ENCODE results near the gene CDK8. TPM values are rescaled to one million over a fixed set of nuclear protein-coding genes. Genes with fewer than 3 reads are reported as not detected.

CDK8 gene
- total RNA-seq, 2 donors from 2014 or later: 29.4 to 33.1 TPM

GRCh38 chr13:26380930-26381329 is 127.0 kb downstream of the CDK8 start:
- Histone ChIP-seq H3K9ac (ENCODE audit: extremely low read depth, low read length, poor library complexity, severe bottlenecking) (no peak overlapping the region), H3K27ac (ENCODE audit: low read depth, low read length) (no peak overlapping the region), H3K27me3 (ENCODE audit: control insufficient read depth, insufficient read depth, low read length, poor library complexity, severe bottlenecking) (no peaks in the 10 kb centered on the region), H3K4me1 (ENCODE audit: control insufficient read depth, insufficient read depth, low read length) (no peaks in the 10 kb centered on the region), H3K4me3 (ENCODE audit: low read length) (no peak overlapping the region), H3K9me3 (ENCODE audit: control insufficient read depth, low read length) (no peaks in the 10 kb centered on the region), H3K36me3 (ENCODE audit: control insufficient read depth, insufficient read depth, low read length) (peaks cover 12% of the 10 kb centered on the region)
- Mint-ChIP-seq H3K27me3 (ENCODE audit: insufficient read depth) (no peaks in the 10 kb centered on the region), H3K4me1 (no peaks in the 10 kb centered on the region), H3K36me3 (ENCODE audit: low read depth) (peaks cover 9% of the 10 kb centered on the region), H3K27ac (no peak overlapping the region), H3K4me3 (no peak overlapping the region), H3K9me3 (no peaks in the 10 kb centered on the region)
- no peak for DNase-seq
- 91 to 100% methylated on average over 1 to 2 of the region's 2 CpGs for WGBS, 2 experiments (ENCODE audit: insufficient coverage in 1 of 2, insufficient read length in 1 of 2)
- no peak for TF ChIP-seq CTCF (conservative IDR thresholded peaks at IDR 0.05)

GRCh38 chr13:26382366-26382765 is 128.4 kb downstream of the CDK8 start:
- no peaks in the 10 kb centered on the region for H3K27me3 Mint-ChIP-seq (ENCODE audit: insufficient read depth)
- WGBS, 2 experiments (ENCODE audit: insufficient coverage in 1 of 2, insufficient read length in 1 of 2): 97 to 100% methylated on average over 2 of the region's 2 CpGs
- no peaks in the 10 kb centered on the region for H3K27me3 ChIP-seq (ENCODE audit: control insufficient read depth, insufficient read depth, low read length, poor library complexity, severe bottlenecking)
- H3K4me3 ChIP-seq (ENCODE audit: low read length): no peak overlapping the region
- H3K27ac Mint-ChIP-seq: no peak overlapping the region
- no peak overlapping the region for H3K27ac ChIP-seq (ENCODE audit: low read depth, low read length)
- H3K9me3 ChIP-seq (ENCODE audit: control insufficient read depth, low read length): no peaks in the 10 kb centered on the region
- H3K4me3 Mint-ChIP-seq: no peak overlapping the region
- H3K36me3 ChIP-seq (ENCODE audit: control insufficient read depth, insufficient read depth, low read length): peaks cover 19% of the 10 kb centered on the region
- peaks cover 11% of the 10 kb centered on the region for H3K4me1 Mint-ChIP-seq
- no peaks in the 10 kb centered on the region for H3K9me3 Mint-ChIP-seq
- no peaks in the 10 kb centered on the region for H3K4me1 ChIP-seq (ENCODE audit: control insufficient read depth, insufficient read depth, low read length)
- DNase-seq: no peak
- no peak for TF ChIP-seq CTCF (conservative IDR thresholded peaks at IDR 0.05)
- H3K9ac ChIP-seq (ENCODE audit: extremely low read depth, low read length, poor library complexity, severe bottlenecking): no peak overlapping the region
- H3K36me3 Mint-ChIP-seq (ENCODE audit: low read depth): peaks cover 18% of the 10 kb centered on the region

GRCh38 chr13:26382835-26383234 is 128.9 kb downstream of the CDK8 start:
- no peak for TF ChIP-seq CTCF (conservative IDR thresholded peaks at IDR 0.05)
- WGBS, 2 experiments (ENCODE audit: insufficient coverage in 1 of 2, insufficient read length in 1 of 2): 91 to 93% methylated on average over 3 of the region's 4 CpGs
- Mint-ChIP-seq H3K27me3 (ENCODE audit: insufficient read depth) (no peaks in the 10 kb centered on the region), H3K36me3 (ENCODE audit: low read depth) (peaks cover 18% of the 10 kb centered on the region), H3K9me3 (no peaks in the 10 kb centered on the region), H3K4me3 (no peak overlapping the region), H3K27ac (no peak overlapping the region), H3K4me1 (peaks cover 14% of the 10 kb centered on the region)
- no peaks in the 10 kb centered on the region for H3K4me1 ChIP-seq (ENCODE audit: control insufficient read depth, insufficient read depth, low read length)
- no peaks in the 10 kb centered on the region for H3K9me3 ChIP-seq (ENCODE audit: control insufficient read depth, low read length)
- DNase-seq: no peak
- no peak overlapping the region for H3K9ac ChIP-seq (ENCODE audit: extremely low read depth, low read length, poor library complexity, severe bottlenecking)
- H3K27me3 ChIP-seq (ENCODE audit: control insufficient read depth, insufficient read depth, low read length, poor library complexity, severe bottlenecking): no peaks in the 10 kb centered on the region
- no peak overlapping the region for H3K27ac ChIP-seq (ENCODE audit: low read depth, low read length)
- H3K4me3 ChIP-seq (ENCODE audit: low read length): no peak overlapping the region
- H3K36me3 ChIP-seq (ENCODE audit: control insufficient read depth, insufficient read depth, low read length): peaks cover 24% of the 10 kb centered on the region

Measured in endodermal cell (in vitro differentiated cells).